GM20431 (cell line): ENCODE data around the gene FAM149B1.

ENCODE experiments used
- in situ Hi-C: fragments of 300-500 bp; cut with MseI, MboI; formaldehyde crosslinking; loops from one replicate; pipeline ENCODE4 v1.15.0; 2020; ENCODE audit warnings: low sequenced_read_pairs; ENCODE audit not compliant: unreplicated experiment

FAM149B1 gene

GRCh38 chr10:73172867-73173266 is 4.9 kb downstream of the FAM149B1 start:
- in situ Hi-C loops = no loop called here

GRCh38 chr10:73174148-73174925 is 6.4 kb downstream of the FAM149B1 start:
- in situ Hi-C loops = no loop called here

GRCh38 chr10:73182568-73182967 is 14.6 kb downstream of the FAM149B1 start:
- in situ Hi-C loops = no loop called here

- in situ Hi-C loops = no loop called here
Observed at GRCh38 chr10:73183667-73184281, 15.9 kb downstream of the FAM149B1 start.

- in situ Hi-C loops = no loop called here
Observed at GRCh38 chr10:73186266-73186665, 18.3 kb downstream of the FAM149B1 start.

GRCh38 chr10:73190188-73190587 is 22.3 kb downstream of the FAM149B1 start:
- in situ Hi-C loops = no loop called here

- in situ Hi-C loops = no loop called here
Observed at GRCh38 chr10:73205081-73205480, 37.2 kb downstream of the FAM149B1 start.

GRCh38 chr10:73205890-73206289 is 38.0 kb downstream of the FAM149B1 start:
- in situ Hi-C loops = no loop called here

- in situ Hi-C loops = no loop called here
Observed at GRCh38 chr10:73206385-73206784, 38.5 kb downstream of the FAM149B1 start.

- in situ Hi-C loops = no loop called here
Observed at GRCh38 chr10:73207883-73208282, 40.0 kb downstream of the FAM149B1 start.

- in situ Hi-C loops = no loop called here
Observed at GRCh38 chr10:73209705-73210104, 41.8 kb downstream of the FAM149B1 start.

GRCh38 chr10:73210395-73211105 is 42.6 kb downstream of the FAM149B1 start:
- in situ Hi-C loops = no loop called here

GRCh38 chr10:73211106-73211811 is 43.3 kb downstream of the FAM149B1 start:
- in situ Hi-C loops = no loop called here

GRCh38 chr10:73215749-73216148 is 47.8 kb downstream of the FAM149B1 start:
- in situ Hi-C loops = no loop called here

GRCh38 chr10:73217628-73218027 is 49.7 kb downstream of the FAM149B1 start:
- in situ Hi-C loops = no loop called here

GRCh38 chr10:73218431-73219191 is 50.7 kb downstream of the FAM149B1 start:
- in situ Hi-C loops = no loop called here

GRCh38 chr10:73219384-73219783 is 51.5 kb downstream of the FAM149B1 start:
- in situ Hi-C loops = no loop called here

- in situ Hi-C loops = no loop called here
Observed at GRCh38 chr10:73220989-73221388, 53.1 kb downstream of the FAM149B1 start.

GRCh38 chr10:73225518-73225917 is 57.6 kb downstream of the FAM149B1 start:
- in situ Hi-C loops = no loop called here

- in situ Hi-C loops = no loop called here
Observed at GRCh38 chr10:73226663-73227062, 58.7 kb downstream of the FAM149B1 start.
